ENCODE results near the gene MTMR3.
"Not testable (repeated sequence)": the region's sequence is repeated elsewhere in the genome, so short reads cannot be mapped to it uniquely, and the experiment has no call there.

The MTMR3 gene

DNA sequence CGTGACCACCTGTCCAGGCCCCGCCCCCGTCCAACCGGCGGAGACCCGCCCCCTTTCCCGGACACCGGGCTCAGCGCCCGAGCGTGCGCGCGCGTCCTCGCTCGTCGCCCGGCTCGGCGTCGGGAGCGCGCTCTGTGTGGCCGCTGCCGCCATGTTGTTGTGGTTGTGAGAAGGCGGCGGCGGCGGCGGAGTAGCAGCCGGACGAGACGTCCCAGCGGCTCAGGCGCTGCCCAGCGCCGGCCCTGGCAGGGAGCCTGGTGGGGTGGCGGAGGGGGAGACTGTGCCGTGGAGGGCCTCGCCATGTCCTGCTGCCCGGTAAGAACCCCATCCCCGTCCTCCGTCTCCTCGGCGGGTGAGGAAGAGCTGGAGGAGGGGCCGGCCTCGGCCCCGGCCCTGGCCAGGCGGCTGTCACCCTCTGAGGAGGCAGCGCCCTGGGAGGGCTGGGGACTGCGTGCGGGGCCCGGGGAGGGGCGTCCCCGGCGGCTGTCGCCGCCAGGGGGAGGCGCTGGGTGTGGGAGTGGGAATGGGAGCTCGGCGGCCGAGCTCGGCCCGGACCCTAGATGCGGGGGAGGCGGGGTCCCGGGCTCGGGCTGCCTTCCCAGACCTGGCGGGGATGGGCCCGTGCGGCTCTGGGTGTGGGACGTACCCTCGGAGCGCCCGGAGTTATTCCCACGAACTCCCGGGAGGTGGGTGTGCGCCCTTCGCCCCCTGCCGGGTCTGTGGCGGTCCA, at the start of gene MTMR3:
MTMR3 (plus strand) TSS at position 130 of the 730 bp plus-strand sequence. CDS start 87,886 bp downstream, outside the sequence.
- DNase-seq: peak; percentile 97

DNA sequence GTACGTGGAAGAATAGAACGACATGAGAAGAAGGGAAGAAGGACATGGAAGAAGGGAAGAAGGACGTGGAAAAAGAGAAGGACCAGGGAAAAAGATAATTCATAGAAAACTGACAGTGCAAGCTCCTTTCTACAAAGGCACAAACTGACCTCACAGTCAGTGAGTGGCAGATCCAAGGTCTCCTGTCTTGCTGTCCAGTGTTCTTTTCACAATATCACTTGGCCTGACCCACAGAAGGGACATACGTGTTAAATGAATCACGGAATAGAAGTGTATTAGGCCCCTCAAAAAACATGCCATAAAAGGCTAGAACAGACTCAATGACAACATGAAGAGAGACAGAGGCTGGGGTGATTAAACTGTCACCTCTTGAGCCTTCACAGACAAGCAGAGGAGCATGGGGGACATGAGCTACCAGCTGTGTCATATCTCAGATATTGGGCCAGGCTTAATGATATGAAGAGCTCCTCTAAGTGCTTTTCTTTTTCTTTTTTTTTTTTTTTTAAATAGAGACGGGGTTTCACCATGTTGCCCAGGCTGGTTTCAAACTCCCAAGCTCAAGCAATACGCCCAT, 49.5 kb upstream of the MTMR3 start:
- DNase-seq: no peak

DNA sequence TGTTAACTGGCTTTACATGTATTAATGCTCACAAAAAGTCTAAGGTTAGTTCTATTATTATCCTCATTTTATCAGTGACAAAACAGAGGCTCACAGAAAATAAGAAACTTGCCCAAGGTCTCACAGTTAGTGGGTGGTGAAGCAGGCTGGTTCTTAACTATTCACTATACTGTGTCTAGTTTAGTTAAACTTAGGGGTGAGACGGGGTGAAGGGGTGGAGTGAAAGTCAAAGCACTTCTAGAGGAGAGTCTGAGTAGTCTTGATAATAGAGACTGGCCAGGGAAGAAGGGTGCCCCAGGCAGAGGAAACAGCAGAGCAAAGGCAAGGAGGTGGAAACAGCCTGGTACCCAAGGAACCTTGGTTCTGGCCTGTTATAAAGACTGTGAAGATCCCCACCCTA, 48.9 kb upstream of the MTMR3 start:
- DNase-seq: no peak

DNA sequence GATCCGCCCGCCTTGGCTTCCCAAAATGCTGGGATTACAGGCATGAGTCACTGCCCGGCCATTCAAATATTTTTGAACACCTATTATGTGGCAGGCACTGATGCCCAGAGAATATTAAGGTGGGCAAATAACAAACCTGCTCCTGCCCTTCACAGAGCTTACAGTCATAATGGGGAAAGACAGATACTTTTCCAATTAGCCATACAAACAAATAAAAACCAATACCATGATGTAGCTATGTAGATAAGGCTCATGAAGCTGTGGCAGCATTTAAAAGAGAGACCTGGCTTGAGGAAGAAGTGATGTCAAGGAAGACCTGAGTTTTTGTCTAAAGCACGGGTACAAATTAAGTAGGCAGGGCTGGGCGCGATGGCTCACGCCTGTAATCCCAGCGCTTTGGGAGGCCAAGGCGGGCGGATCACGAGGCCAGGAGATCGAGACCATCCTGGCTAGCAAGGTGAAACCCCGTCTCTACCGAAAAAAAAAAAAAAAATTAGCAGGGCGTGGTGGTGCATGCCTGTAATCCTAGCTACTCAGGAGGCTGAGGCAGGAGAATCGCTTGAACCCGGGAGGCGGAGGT, 46.1 kb upstream of the MTMR3 start:
- not testable (repeated sequence) for DNase-seq

DNA sequence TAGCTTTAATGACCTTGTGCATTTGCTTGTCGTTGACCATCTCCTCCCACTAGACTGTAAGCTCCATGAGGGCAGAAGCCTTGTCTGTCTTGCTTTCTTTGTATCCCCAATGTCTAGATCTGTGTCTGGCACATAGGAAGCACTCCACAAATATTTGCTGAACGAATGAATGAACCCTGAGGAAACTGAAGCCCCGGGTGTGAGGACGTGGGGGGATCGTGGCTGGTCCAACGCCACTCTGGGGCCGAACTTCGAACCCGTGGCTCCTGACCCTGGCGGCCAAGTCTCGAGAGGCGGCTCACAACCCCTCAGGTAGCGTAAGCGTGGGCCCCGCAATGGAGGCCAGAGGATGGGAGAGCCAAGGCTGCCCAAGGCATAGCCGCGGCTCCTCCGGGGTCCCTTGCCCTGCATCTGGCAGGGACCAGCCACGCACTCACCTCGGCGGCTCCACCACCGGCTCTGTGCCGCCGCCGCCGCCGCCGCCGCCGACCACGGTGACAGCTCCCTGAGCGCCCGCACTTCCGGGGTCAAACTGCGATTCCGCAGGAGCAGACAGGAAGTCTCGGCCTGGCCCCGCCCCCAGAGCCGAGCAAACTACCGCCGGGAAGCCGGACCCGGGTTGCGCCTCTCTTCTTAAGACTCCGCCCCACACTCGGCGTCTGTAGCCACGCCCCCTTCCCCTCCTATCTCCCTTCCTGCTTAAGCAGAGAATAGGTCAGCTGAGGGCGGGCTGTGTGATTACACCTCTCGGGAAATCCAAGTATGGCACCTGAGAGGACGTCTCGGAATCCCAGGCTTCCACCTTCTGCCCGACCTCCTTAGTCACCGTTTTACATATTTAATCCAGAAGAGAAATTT, 45.0 kb upstream of the MTMR3 start, which contains the start of gene ASCC2:
ASCC2 (minus strand) TSS at position 534 of the 858 bp plus-strand sequence. CDS start 5,949 bp downstream, outside the sequence.
- DNase-seq: peak; percentile 99

DNA sequence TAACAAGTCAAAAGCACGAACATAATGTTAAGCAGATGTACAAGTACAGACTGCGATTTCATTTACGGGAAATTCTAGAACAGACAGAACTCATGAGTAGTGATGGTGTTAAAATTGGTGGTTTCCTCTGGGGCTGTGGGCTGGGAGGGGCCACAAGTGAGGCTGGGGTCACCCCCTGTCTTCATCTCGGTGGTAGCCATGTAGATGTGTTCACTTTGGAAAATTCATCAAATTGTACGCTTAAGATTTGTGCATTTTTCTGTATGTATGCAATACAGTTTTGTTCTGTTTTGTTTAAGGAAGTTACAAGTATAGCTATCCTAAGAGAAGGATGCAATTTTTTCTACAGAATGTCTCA, 44.4 kb upstream of the MTMR3 start:
- DNase-seq: no peak

DNA sequence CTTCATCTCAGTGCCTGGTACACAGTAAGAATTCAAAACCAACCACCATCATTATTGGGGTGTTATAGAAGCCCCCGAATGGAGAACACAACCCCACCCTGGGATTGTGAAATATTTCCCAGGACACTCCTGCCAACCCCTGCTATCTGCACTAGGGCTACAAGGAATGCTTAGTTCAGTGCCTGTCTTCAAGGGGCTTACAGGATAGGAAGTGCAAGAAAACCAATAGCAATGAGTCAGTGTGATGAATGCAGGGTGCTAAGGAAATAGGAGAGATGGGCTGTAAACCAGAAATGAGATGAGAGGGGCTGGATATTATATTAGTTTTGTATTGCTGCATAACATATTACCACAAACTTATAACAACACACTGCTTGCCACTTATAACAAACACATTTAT, 43.9 kb upstream of the MTMR3 start:
- DNase-seq: no peak

DNA sequence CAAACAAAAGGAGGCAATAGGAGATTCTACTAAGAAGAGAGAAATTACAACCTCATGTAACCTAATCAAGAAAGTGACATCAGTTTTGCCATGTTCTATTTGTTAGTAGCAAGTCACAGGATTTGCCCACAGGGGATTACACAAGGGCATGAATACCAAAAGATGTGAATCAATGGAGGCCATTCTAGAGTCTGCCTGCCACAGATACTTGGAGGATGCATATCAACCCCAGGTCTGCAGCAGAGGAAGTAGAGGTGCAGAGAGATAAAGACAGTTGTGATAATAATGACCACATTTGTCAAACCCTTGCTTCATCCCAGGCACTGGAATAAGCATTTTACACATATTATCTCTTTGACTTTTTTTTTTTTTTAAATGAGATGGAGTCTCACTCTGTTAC, 42.5 kb upstream of the MTMR3 start:
- DNase-seq: no peak

DNA sequence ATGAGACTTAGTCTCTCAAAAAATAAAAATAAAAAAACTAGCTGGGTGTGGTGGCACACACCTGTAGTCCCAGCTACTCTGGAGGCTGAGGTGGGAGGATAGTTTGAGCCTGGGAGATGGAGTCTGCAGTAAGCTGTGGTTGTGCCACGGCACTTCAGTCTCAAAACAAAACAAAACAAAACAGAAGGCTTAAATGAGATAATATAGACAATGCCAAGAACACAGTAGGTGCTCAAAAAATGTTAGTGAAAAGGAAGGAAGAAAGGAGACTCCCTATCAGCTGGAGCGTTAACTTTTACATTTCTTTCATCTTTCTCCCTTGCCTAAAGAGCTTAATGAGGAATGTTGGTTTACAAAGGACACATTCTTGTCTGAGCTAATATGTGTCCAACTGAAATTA, 40.8 kb upstream of the MTMR3 start:
- no peak for DNase-seq

DNA sequence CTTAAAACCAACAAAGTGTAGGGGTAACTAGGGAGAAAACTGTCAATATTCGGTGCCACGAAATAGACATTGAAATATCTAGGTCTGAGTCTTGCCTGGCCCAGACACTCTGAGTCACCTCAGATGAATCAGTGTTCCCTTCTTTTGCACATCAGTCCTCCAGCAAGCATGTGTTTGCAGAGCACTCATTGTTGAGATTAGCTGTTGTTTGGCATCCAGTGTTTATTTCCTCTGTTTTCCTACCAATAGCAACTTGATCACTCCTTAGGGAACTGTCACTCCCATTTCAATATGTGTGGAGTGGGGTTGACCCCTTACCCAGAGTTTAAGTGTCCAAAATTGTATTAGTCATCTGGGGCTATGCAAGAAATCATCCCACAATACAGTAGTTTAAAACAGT, 40.2 kb upstream of the MTMR3 start:
- DNase-seq: peak; percentile 20

DNA sequence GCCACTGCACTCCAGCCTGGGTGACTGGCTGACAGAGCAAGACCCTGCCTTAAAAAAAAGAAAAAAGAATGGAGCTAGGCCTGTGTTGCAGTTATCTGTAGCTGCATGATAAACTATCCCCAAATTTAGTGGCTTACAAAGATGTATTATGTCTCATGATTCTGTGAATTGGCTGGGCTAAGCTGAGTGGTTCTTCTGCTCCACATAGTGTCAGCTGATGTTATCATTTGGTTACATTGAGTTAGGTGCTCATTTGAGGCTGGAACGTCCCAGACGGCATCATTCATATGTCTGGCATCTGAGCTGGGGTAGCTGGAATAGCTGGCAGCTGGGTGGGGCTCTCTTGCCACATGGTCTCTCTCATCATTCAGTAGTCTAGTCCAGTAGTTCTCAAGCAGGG, 36.7 kb upstream of the MTMR3 start:
- no peak for DNase-seq

DNA sequence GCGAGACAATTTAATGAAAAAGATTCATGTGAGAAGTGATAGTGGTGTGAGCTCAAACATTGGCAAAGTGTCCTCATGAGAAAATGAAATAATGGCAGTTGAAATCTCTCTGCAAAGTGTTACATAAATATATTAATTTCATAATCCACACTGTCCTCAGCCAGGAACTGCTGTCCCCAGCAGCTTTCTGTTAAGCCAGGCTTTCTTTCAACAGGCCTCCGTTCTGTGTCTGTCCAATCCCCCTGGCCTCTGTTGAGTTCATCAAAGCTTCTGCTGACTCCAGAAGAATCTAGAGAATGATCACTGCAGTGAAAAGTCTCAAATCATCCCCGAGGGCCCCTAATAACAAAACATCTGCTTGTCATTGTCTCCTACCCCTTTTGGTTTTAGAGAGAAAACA, 34.9 kb upstream of the MTMR3 start:
- DNase-seq: no peak

DNA sequence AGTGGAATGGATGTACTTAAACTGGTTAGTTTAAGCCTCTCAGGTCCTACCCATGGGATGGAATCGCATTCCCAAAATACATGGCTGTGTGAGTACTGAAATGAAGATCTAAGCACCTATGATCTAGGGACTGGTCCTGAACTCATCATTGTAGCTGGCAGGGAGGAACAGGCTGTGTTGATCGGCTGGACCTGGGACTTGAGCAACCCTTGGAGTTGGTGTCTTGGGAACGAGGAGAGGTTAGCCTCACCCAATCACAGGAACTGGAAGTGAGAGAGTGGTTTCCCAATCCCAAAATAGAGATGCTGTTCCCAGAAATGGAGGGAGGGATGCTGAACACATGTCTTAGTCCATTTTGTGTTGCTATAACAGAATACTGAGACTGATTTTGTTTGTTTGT, 28.5 kb upstream of the MTMR3 start:
- DNase-seq: no peak

DNA sequence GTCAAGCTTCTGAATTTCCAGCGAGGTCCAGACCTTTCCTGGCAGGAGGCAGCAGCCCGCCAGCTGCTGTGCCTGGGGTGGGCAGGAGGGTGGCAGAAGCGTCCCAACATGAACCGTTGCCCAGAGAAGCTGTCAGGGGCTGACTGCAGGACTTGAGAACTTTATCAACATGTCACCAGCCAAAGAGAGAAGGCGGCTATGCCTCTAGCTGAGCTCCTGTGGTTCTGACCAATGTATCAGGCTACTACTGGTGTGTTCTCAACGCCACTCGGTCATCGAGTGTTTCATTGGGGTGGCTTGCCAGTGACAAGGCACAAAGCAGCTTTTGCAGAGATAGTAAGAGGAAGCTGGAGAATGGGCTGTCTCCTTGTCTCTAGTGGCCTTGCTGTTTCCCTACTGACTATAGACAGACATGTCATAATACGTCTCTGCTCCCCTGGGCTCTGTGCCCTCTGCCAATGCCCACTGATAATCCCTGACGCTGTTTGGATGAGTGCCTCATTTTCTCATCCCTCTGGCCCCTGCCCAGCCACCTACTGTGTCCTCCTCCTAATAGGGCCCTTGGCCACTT, 27.3 kb upstream of the MTMR3 start:
- no peak for DNase-seq

DNA sequence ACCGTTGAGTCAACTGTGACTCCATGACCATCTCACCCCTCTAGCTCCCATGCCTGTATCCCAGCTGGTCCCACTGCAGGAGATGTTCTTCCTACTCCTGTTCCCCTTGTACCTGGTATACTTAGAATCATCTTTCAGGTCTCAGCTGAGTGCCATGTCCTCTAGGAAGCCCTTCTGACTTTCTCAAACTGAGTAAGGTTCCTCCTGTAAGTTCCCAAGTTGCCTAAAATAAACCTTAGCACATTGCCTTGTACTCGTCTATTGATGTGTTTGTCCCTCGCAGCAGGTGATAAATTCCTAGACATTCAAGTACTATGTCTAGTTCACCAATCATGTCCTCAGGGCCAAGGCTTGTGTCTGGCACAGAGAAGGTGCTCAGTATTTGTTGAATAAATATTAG, 26.5 kb upstream of the MTMR3 start:
- no peak for DNase-seq

DNA sequence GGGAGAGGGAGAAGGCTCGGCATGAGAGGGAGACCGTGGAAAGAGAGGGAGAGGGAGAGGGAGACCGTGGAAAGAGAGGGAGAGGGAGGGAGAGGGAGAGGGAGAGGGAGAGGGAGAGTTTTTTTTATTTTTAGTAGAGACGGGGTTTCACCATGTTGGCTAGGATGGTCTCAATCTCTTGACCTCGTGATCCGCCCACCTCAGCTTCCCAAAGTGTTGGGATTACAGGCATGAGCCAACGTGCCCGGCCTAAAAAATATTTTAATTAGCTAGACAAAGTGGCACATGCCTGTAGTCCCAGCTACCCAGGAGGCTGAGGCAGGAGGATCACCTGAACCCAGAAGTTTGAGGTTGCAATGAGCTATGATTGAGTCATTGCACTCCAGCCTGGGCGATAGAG, 23.9 kb upstream of the MTMR3 start:
- not testable (repeated sequence) for DNase-seq

DNA sequence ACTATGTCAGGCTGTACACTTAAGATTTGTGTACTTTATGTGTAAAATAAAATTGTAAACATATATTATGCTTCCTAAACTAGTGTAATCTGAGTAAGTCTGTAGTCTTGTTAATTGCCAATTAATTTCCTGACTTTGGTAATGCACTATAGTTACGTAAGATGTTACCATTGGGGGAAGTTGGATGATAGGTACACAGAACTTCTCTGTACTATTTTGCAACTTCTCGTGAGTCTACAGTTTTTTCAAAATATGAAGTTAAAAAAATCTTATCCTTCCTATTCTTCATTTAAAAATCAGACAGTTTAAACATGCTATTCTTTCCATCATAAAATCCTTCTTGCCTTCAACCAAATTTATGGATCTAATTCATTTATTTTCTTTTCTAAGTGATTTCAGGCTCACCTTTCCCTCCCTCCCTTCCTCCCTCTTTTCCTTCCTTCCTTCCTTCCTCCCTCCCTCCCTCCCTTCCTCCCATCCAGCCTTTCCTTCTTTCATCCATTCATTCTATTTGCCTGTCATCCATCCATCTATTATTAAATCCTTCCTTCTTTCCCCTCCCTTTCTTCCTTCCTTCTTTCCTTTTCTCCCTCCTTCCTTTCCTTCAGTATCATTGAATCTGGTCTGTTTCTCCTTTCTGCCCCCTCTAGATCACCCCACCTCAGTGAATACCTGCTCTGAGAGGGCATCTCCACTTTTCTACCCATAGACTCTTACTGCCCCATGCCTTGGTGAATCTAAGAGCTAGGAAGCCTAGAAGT, 22.8 kb upstream of the MTMR3 start:
- DNase-seq: no peak

DNA sequence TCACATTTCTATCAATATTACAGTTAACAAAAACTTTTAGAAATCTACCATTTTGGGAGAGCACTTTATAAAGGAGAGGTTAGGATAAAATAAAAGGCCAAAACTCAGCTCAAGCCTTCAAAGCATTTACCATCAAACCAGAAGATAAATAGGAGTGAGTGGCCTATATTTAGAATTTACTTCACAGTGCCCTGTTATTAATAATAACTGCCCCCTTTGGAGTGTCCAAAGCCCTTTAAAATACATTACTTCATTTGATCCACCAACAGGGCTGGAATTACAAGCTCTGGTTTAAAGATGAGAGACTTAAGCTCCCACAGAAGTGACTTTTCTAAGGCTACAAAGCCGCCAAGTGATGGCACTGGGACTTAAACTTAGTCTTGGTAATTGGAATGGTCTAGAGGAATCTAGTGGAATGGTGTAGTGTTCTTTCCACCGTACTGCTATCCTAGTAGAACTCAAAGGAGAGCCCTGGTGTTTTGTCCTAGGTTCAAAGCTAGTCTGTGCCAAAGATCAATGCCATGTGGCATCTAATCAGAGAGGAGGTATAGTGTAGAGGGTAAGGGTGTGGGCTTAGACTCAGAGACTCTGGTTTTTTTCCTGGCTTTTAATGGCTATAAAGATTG, 21.2 kb upstream of the MTMR3 start:
- no peak for DNase-seq

DNA sequence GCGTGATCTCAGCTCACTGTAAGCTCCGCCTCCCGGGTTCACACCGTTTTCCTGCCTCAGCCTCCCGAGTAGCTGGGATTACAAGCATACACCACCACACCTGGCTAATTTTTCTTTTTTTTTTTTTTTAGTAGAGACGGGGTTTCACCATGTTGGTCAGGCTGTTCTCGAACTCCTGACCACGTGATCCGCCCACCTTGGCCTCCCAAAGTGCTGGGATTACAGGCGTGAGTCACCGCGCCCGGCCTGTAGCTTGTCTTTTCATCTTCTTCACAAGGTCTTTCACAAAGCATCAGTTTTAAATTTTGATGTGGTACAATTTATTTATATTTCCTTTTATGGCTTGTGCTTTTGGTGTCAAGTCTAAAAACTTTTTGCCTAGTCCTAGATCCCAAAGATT, 17.4 kb upstream of the MTMR3 start:
- not testable (repeated sequence) for DNase-seq

DNA sequence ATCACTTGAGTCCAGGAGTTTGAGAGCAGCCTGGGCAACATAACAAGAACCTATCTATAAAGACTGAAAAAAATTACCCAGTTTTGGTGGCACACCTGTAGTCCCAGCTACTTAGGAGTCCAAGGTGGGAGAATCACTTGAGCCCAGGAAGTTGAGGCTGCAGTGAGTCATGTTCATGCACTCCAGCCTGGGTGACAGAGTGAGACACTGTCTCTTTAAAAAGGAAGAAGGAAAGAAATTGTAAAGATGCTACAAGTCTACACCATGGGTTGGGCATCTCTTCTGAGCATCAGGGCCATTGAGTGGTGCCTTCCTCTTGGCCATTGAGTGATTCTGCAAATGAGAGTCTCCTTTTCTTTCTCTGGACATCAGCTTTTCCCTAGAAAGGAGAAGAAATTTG, 15.7 kb upstream of the MTMR3 start:
- no peak for DNase-seq

DNA sequence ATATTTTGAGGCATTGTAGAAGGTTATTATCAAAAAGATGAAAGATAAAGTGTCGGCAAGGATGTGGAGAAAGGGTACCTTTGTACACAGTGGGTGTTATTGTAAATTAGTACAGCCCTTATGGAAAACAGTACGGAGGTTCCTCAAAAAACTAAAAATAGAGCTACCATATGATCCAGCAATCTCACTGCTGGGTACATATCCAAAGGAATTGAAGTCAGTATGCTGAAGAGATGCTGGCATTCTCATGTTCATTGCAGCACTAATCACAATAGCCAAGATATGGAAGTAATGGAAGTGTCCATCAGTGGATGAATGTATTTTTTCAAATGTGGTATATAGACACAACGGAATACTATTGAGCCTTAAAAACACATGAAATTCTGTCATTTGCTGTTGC, 15.1 kb upstream of the MTMR3 start:
- DNase-seq: no peak

DNA sequence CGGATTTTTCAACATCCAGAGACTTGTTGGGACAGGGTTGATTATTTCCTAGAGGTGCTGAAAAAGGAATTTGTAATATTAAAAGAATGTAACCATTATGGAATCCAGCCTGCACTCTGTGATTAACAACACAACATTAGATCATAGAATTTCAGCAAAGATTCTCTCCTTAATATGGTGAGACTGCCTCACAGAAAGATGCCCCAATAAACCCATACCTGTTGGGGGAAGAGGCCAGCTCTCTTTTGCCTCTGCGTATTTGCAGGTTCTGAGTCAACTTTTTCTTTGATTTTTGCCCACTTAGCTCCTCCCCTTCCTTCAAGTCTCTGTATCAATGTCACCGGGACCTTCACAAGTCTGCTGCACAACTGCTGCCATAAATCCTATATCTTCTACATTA, 12.4 kb upstream of the MTMR3 start:
- peak; percentile 40 for DNase-seq
